H1 (cell line): ENCODE results near the gene C1QTNF4. TPM values are rescaled to one million over a fixed set of nuclear protein-coding genes. Genes with fewer than 3 reads are reported as not detected.

Experiments used
- CTCF ChIA-PET: fragments of 300-600 bp; sonication (Branson Sonifier 250); formaldehyde crosslinking; loops from one replicate; lab custom pipeline; 2021; ENCODE audit not compliant: partially characterized antibody; lab: Charles Lee
- POLR2A ChIA-PET: fragments of 300-600 bp; sonication (Branson Sonifier 250); formaldehyde crosslinking; loops from one replicate; lab custom pipeline; 2021; ENCODE audit warnings: inconsistent platforms; ENCODE audit not compliant: partially characterized antibody; lab: Charles Lee
- DNase-seq, 2 experiments: peaks; one replicate each; pipeline versions ENCODE4 v3.0.0 to v3.0.0-alpha.2; 2010 to 2022; ENCODE audit warnings: low spot score in 2 of 2, low read depth in 1 of 2, mixed read lengths in 1 of 2
- FAIRE-seq: peaks from 2 replicates; lab custom pipeline; 2011; peaks lifted over from hg19 to GRCh38; lab: Jason Lieb, UNC
- H2AFZ ChIP-seq: 2 replicates; pipeline ENCODE4 v1.8.1; 2012; ENCODE audit warnings: low read length, inconsistent platforms
- H2AK5ac ChIP-seq: 2 replicates; pipeline ENCODE4 v1.6.1; 2013; ENCODE audit warnings: low read depth, low read length
- H2BK120ac ChIP-seq: replicated peaks from 2 replicates; pipeline ENCODE3; 2013; ENCODE audit warnings: low read depth, low read length, inconsistent platforms
- H2BK12ac ChIP-seq: 2 replicates; pipeline ENCODE4 v1.6.1; 2013; ENCODE audit warnings: low read depth, low read length
- H2BK15ac ChIP-seq: 2 replicates; pipeline ENCODE4 v1.6.1; 2013; ENCODE audit warnings: low read length
- H2BK20ac ChIP-seq: 2 replicates; pipeline ENCODE4 v1.6.1; 2013; ENCODE audit warnings: low read length
- H2BK5ac ChIP-seq: 2 replicates; pipeline ENCODE4 v1.6.1; 2013; ENCODE audit warnings: low read depth, low read length
- H3K14ac ChIP-seq: 2 replicates; pipeline ENCODE4 v1.6.1; 2013; ENCODE audit warnings: inconsistent platforms; ENCODE audit not compliant: insufficient read length
- H3K18ac ChIP-seq: 2 replicates; pipeline ENCODE4 v1.6.1; 2013; ENCODE audit warnings: low read length; ENCODE audit errors: extremely low read depth
- H3K23ac ChIP-seq: 2 replicates; pipeline ENCODE4 v1.6.1; 2013; ENCODE audit warnings: inconsistent platforms; ENCODE audit not compliant: insufficient read length
- H3K23me2 ChIP-seq: 2 replicates; pipeline ENCODE4 v1.6.1; 2013; ENCODE audit warnings: low read depth, low read length
- H3K27ac ChIP-seq: 2 replicates; pipeline ENCODE4 v1.6.1; 2011; ENCODE audit warnings: low read depth, low read length, inconsistent platforms
- H3K27me3 ChIP-seq, 4 experiments: replicated peaks in 1 of 4; 1 replicate in 1 of 4; 2 replicates in 3 of 4; pipeline versions ENCODE4 v1.6.1 to v1.8.1; 2011 to 2013; ENCODE audit warnings: low read length in 3 of 4, mild to moderate bottlenecking in 3 of 4, inconsistent platforms in 2 of 4, mixed read lengths in 2 of 4, moderate library complexity in 1 of 4; ENCODE audit not compliant: control insufficient read depth in 3 of 4, insufficient read depth in 3 of 4; ENCODE audit errors: extremely low read depth in 1 of 4
- H3K36me3 ChIP-seq, 4 experiments: 2 replicates each; pipeline versions ENCODE4 v1.6.1 to v1.8.1; 2011 to 2013; ENCODE audit warnings: mild to moderate bottlenecking in 4 of 4, low read length in 3 of 4, moderate library complexity in 2 of 4, control low read depth in 1 of 4, inconsistent platforms in 1 of 4; ENCODE audit not compliant: insufficient read depth in 4 of 4, control insufficient read depth in 2 of 4
- H3K4ac ChIP-seq: replicated peaks from 2 replicates; pipeline ENCODE3; 2013; ENCODE audit warnings: low read length, low read depth, mixed read lengths, inconsistent platforms; ENCODE audit not compliant: insufficient read length
- H3K4me1 ChIP-seq, 4 experiments: replicated peaks in 1 of 4; 1 replicate in 1 of 4; 2 replicates in 3 of 4; pipeline versions ENCODE4 v1.6.1 to v1.8.1; 2011 to 2013; ENCODE audit warnings: low read length in 3 of 4, inconsistent platforms in 2 of 4, mixed read lengths in 1 of 4; ENCODE audit not compliant: insufficient read depth in 4 of 4, control insufficient read depth in 3 of 4
- H3K4me2 ChIP-seq, 2 experiments: 2 replicates each; pipeline versions ENCODE4 v1.6.1 to v1.8.1; 2011 to 2013; ENCODE audit warnings: low read depth in 2 of 2, low read length in 2 of 2, control low read depth in 1 of 2, inconsistent platforms in 1 of 2, mild to moderate bottlenecking in 1 of 2; ENCODE audit not compliant: insufficient read depth in 1 of 2
- H3K4me3 ChIP-seq, 4 experiments: fragments of 200-600, 300-600 bp in 1 of 4; sonication (generic), shearing (Covaris generic), sonication (Bioruptor Twin) in 1 of 4; 2 replicates each; pipeline versions ENCODE4 v1.5.1 to v1.8.1; 2011 to 2016; ENCODE audit warnings: low read length in 4 of 4, low read depth in 3 of 4, control low read depth in 2 of 4, inconsistent platforms in 2 of 4, mild to moderate bottlenecking in 2 of 4, mixed read lengths in 1 of 4, moderate library complexity in 1 of 4; ENCODE audit not compliant: insufficient read depth in 2 of 4; ENCODE audit errors: extremely low read depth in 1 of 4
- H3K56ac ChIP-seq: replicated peaks from 2 replicates; pipeline ENCODE3; 2013; ENCODE audit warnings: low read depth, mild to moderate bottlenecking, mixed read lengths, low read length, inconsistent platforms; ENCODE audit not compliant: insufficient read length
- H3K79me1 ChIP-seq: 2 replicates; pipeline ENCODE4 v1.6.1; 2013; ENCODE audit warnings: low read depth, low read length, control low read depth
- H3K79me2 ChIP-seq, 2 experiments: 2 replicates each; pipeline versions ENCODE4 v1.6.1 to v1.8.1; 2012 to 2013; ENCODE audit warnings: low read length in 2 of 2, mild to moderate bottlenecking in 2 of 2, inconsistent platforms in 1 of 2; ENCODE audit not compliant: insufficient read depth in 2 of 2, control insufficient read depth in 1 of 2
- H3K9ac ChIP-seq, 4 experiments: replicated peaks in 1 of 4; 1 replicate in 1 of 4; 2 replicates in 3 of 4; pipeline versions ENCODE4 v1.6.1 to v1.8.1; 2011 to 2013; ENCODE audit warnings: low read depth in 3 of 4, low read length in 3 of 4, control low read depth in 2 of 4, mild to moderate bottlenecking in 2 of 4, moderate library complexity in 2 of 4, inconsistent platforms in 1 of 4; ENCODE audit errors: extremely low read depth in 1 of 4
- H3K9me3 ChIP-seq, 2 experiments: 2 replicates each; pipeline versions ENCODE4 v1.6.1 to v1.8.1; 2012 to 2013; ENCODE audit warnings: mild to moderate bottlenecking in 2 of 2, moderate library complexity in 2 of 2, control low read depth in 1 of 2, inconsistent platforms in 1 of 2, low read depth in 1 of 2, low read length in 1 of 2, mixed read lengths in 1 of 2; ENCODE audit not compliant: insufficient read depth in 2 of 2
- H4K20me1 ChIP-seq, 2 experiments: replicated peaks in 1 of 2; 2 replicates each; pipeline versions ENCODE3 to v1.8.1; 2011 to 2013; ENCODE audit warnings: inconsistent platforms in 2 of 2, low read length in 2 of 2, mild to moderate bottlenecking in 1 of 2; ENCODE audit not compliant: insufficient read depth in 2 of 2, control insufficient read depth in 1 of 2
- H4K5ac ChIP-seq: 2 replicates; pipeline ENCODE4 v1.6.1; 2013; ENCODE audit warnings: low read length, low read depth, mixed read lengths, inconsistent platforms; ENCODE audit not compliant: insufficient read length
- H4K8ac ChIP-seq: 2 replicates; pipeline ENCODE4 v1.8.0; 2013; ENCODE audit warnings: mild to moderate bottlenecking, moderate library complexity, low read length, inconsistent platforms; ENCODE audit not compliant: insufficient read depth; ENCODE audit errors: extremely low read depth
- H4K91ac ChIP-seq: replicated peaks from 2 replicates; pipeline ENCODE3; 2013; ENCODE audit warnings: low read length, mixed read lengths, inconsistent platforms; ENCODE audit not compliant: insufficient read length
- KDM4A ChIP-seq: IDR thresholded peaks from one replicate; pipeline ENCODE4 v1.7.1; 2012; ENCODE audit warnings: low read depth, mild to moderate bottlenecking, moderate library complexity, low read length, inconsistent platforms; ENCODE audit not compliant: severe bottlenecking
- MAFK ChIP-seq: IDR thresholded peaks from 2 replicates; pipeline ENCODE4 v1.6.1; 2012; ENCODE audit warnings: low read depth, mild to moderate bottlenecking, improper control_type of control experiment, low read length
- PHF8 ChIP-seq: fragments of 200-600 bp; sonication (generic); conservative IDR thresholded peaks from 2 replicates; pipeline ENCODE4 v1.7.1; 2012; ENCODE audit warnings: low read depth, mild to moderate bottlenecking, inconsistent platforms, low read length, moderate library complexity
- POLR2AphosphoS5 ChIP-seq: IDR thresholded peaks from 2 replicates; pipeline ENCODE4 v1.6.1; 2011; ENCODE audit warnings: low read depth, low read length
- RXRA ChIP-seq: IDR thresholded peaks from 2 replicates; pipeline ENCODE4 v1.6.1; 2011; ENCODE audit warnings: low read depth, mild to moderate bottlenecking, low read length, moderate library complexity; ENCODE audit not compliant: insufficient read depth
- WGBS, 2 experiments: shearing (Covaris generic) in 1 of 2; methylation state at CpG; one replicate each; pipeline versions ENCODE4 v1.1.6 to v1.1.7; 2013 to 2015; ENCODE audit warnings: low lambda C conversion rate in 2 of 2, mixed read lengths in 2 of 2, inconsistent platforms in 1 of 2, low coverage in 1 of 2, missing lambda C conversion rate in 1 of 2; ENCODE audit not compliant: insufficient replicate concordance in 2 of 2, insufficient coverage in 1 of 2, insufficient read length in 1 of 2; ENCODE audit errors: extremely low coverage in 1 of 2, missing lambda C conversion rate in 1 of 2; 5-methylcytosine and 5-hydroxymethylcytosine counted together
- polyA plus RNA-seq, 7 experiments: library from polyadenylated mRNA; depleted of rRNA in 3 of 7; stranded (reverse) in 5 of 7; unstranded in 2 of 7; fragments of >200 nt in 5 of 7; fragments of 200-250 nt in 2 of 7; gene quantifications; 1 replicate in 5 of 7; 2 replicates in 1 of 7; 4 replicates in 1 of 7; pipeline versions ENCODE4 v1.2.1 to v1.2.3, GENCODE V29; 2011 to 2013; ENCODE audit warnings: missing spikeins in 2 of 7, mixed read lengths in 2 of 7
- total RNA-seq: library from RNA; stranded (reverse); fragmentation: NEBNext Ultra II Directional; extraction: Animal tissue kit (Norgen Biotek cat#: 25700); gene quantifications from 2 replicates; pipeline ENCODE4 v1.2.1, GENCODE V29; 2021

The C1QTNF4 gene
- total and polyA plus RNA-seq, 2 of the 8 experiments (the other 6 are each of a cell fraction or from before 2014, with no cell fraction given): 3.9 to 6.0 TPM

DNA sequence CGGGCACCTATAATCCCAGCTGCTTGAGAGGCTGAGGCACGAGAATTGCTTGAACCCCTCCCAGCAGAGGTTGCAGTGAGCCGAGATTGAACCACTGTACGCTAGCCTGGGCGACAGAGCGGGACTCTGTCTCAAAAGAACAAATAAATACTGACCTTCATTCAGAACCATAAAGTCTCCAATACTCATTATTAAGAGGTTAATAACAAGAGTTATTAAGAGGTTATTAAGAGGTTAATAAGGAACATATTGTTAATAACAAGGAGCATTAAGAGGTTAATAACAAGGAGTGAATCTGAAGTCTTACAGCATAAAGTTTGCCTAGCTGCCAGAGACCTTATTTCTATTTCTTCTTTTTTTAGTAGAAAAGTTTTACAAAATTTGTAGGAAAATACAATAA is 48.9 kb downstream of the C1QTNF4 start:
- Histone ChIP-seq H2BK20ac (no peak overlapping the region), H3K79me1 (peaks cover 2% of the 10 kb centered on the region), H3K27me3 (no peaks in the 10 kb centered on the region), H4K5ac (no peak overlapping the region), H2AFZ (no peak overlapping the region), H3K23ac (no peak overlapping the region), H2BK120ac (no peak overlapping the region), H3K27ac (no peak overlapping the region), H3K79me2 (peaks cover 63 to 99% of the 10 kb centered on the region in 2 experiments), H3K4me1 (peaks cover 0 to 2% (median 0%) of the 10 kb centered on the region in 4 experiments; a peak in 1 of 7 replicates), H4K91ac (no peak overlapping the region), H3K4ac (no peak overlapping the region), H3K4me2 (no peak overlapping the region), H2BK12ac (no peak overlapping the region), H3K23me2 (no peaks in the 10 kb centered on the region), H3K9ac (no peak overlapping the region), H2AK5ac (no peak overlapping the region), H3K56ac (no peak overlapping the region), H2BK5ac (no peak overlapping the region), H3K9me3 (no peaks in the 10 kb centered on the region), H3K14ac (no peak overlapping the region), H4K8ac (no peak overlapping the region), H3K4me3 (no peak overlapping the region), H3K36me3 (no peaks in the 10 kb centered on the region; a peak in 2 of 8 replicates), H2BK15ac (no peak overlapping the region), H3K18ac (no peak overlapping the region), H4K20me1 (peaks cover 25 to 31% of the 10 kb centered on the region in 2 experiments)
- WGBS, 2 experiments: 100% methylated on average over 6 of the region's 6 CpGs; no CpG with 5 or more reads in 1 of the 2 experiments
- CTCF ChIA-PET: interaction anchor here (0.6 to 0.7 kb wide), 3 partner anchors 14 to 286 kb away, joined by 3 read pairs; no protein-coding TSS in a partner anchor
- POLR2A ChIA-PET: interaction anchor here (1.1 to 2.8 kb wide), 5 partner anchors 9 to 29 kb away, joined by 3 to 7 read pairs (median 5); partner anchors contain the start of gene PTPMT1
- FAIRE-seq (no peak), DNase-seq (no peak)
- TF ChIP-seq RXRA: no peak
- no peak for TF ChIP-seq PHF8
- TF ChIP-seq MAFK: no peak
- no peak for TF ChIP-seq POLR2AphosphoS5
- TF ChIP-seq KDM4A: no peak
